ENCODE results near the gene GSK3B.

GSK3B gene

DNA sequence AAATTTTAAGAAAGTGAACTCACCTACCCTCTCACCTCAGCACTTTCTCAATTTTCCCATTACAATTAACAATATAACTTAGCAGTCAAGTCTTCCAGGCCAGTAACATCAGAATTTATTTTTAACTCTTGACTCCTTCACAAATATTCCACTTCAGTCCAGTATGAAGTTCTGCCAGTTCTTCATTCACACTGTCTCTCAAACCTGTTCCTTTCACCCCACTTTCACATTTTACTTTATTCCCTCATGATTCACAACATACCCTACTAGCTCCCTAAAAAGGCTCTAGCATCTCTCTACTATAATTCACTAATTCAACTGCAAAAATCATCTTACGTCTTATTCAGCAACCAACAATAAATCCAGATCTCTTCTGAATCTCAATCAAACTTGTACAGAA lies 3.8 kb downstream of the GSK3B start:
- Histone ChIP-seq H3K27me3 (ENCODE audit: insufficient read depth, low read depth, severe bottlenecking) (no peaks in the 10 kb centered on the region), H3K9me3 (ENCODE audit: severe bottlenecking) (no peaks in the 10 kb centered on the region), H3K4me3 (ENCODE audit: low read depth, low read length) (no peak overlapping the region), H3K27ac (no peak overlapping the region), H3K36me3 (peaks cover 3% of the 10 kb centered on the region)
- DNase-seq = no peak
- TF ChIP-seq, protein P1, sequence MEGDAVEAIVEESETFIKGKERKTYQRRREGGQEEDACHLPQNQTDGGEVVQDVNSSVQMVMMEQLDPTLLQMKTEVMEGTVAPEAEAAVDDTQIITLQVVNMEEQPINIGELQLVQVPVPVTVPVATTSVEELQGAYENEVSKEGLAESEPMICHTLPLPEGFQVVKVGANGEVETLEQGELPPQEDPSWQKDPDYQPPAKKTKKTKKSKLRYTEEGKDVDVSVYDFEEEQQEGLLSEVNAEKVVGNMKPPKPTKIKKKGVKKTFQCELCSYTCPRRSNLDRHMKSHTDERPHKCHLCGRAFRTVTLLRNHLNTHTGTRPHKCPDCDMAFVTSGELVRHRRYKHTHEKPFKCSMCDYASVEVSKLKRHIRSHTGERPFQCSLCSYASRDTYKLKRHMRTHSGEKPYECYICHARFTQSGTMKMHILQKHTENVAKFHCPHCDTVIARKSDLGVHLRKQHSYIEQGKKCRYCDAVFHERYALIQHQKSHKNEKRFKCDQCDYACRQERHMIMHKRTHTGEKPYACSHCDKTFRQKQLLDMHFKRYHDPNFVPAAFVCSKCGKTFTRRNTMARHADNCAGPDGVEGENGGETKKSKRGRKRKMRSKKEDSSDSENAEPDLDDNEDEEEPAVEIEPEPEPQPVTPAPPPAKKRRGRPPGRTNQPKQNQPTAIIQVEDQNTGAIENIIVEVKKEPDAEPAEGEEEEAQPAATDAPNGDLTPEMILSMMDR (IDR thresholded peaks at IDR 0.05; ENCODE audit: low read depth, low read length) = no peak

DNA sequence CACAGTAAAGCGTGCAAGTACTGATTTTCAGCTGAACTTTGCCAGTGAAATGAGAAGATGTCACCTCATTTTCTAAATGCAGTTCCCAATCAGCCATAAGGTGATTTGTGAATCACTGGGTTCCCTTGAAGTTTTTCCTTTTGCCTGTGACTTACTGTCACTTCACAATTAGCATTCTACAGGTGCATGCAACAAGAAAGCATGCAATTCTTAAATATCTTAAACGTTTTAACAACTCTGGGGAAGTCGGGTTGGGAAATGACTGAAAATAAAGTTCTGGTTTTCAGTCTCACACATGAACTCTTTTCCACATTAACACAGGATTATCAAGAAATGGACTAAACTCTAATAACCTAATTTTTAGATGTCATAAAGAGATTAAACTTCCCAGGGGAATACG lies 5.2 kb downstream of the GSK3B start:
- Histone ChIP-seq H3K36me3 (no peaks in the 10 kb centered on the region; the same call in none of the 2 replicates), H3K27ac (no peak overlapping the region), H3K4me3 (ENCODE audit: low read depth, low read length) (no peak overlapping the region), H3K9me3 (ENCODE audit: severe bottlenecking) (no peaks in the 10 kb centered on the region), H3K27me3 (ENCODE audit: insufficient read depth, low read depth, severe bottlenecking) (no peaks in the 10 kb centered on the region)
- no peak for DNase-seq
- TF ChIP-seq, protein P1 (IDR thresholded peaks at IDR 0.05; ENCODE audit: low read depth, low read length) = no peak

DNA sequence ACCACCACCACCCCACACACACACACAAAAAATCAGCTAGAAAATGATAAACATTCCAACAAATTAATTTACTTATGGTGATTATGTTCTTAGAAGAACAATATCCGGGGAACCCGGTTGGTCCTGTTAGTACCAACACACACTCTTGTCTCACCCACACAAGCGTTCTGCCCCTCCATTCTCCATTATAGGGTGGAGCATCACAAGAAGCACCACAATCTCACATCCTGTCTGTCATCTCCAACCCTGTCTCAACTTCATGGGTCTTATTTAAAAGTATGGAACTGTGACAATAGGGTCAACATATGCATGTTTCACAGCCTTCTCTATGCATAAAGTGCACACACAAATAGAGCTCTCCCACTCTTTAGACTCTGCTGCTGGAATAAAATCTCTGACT lies 5.6 kb downstream of the GSK3B start:
- no peak overlapping the region for H3K4me3 ChIP-seq (ENCODE audit: low read depth, low read length)
- H3K36me3 ChIP-seq = no peaks in the 10 kb centered on the region; the same call in none of the 2 replicates
- no peak for DNase-seq
- no peaks in the 10 kb centered on the region for H3K9me3 ChIP-seq (ENCODE audit: severe bottlenecking)
- H3K27ac ChIP-seq = no peak overlapping the region
- no peaks in the 10 kb centered on the region for H3K27me3 ChIP-seq (ENCODE audit: insufficient read depth, low read depth, severe bottlenecking)
- TF ChIP-seq, protein P1 (IDR thresholded peaks at IDR 0.05; ENCODE audit: low read depth, low read length) = no peak

DNA sequence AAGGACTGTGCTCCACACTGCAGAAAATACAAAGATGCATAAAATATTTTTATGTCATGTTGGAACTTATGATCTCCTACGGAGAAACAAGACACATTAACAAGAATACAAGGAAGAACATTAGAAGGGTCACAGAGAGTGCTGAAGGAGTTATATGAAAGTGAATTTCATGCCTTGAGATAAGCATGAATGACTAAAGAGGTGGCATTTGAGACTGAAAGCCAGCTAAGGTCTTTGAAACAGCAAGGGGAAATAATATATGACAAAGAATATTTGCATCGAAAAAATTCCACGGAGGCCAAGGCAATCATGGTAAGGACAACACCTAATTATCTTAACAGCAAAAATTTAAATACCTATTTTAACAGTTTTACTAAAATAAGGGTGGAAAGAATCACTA lies 12.5 kb downstream of the GSK3B start:
- H3K4me3 ChIP-seq (ENCODE audit: low read depth, low read length) = no peak overlapping the region
- no peaks in the 10 kb centered on the region for H3K27me3 ChIP-seq (ENCODE audit: insufficient read depth, low read depth, severe bottlenecking)
- H3K36me3 ChIP-seq = no peaks in the 10 kb centered on the region; the same call in none of the 2 replicates
- no peak for DNase-seq
- TF ChIP-seq, protein P1 (IDR thresholded peaks at IDR 0.05; ENCODE audit: low read depth, low read length) = no peak
- H3K9me3 ChIP-seq (ENCODE audit: severe bottlenecking) = no peaks in the 10 kb centered on the region
- H3K27ac ChIP-seq = no peak overlapping the region

DNA sequence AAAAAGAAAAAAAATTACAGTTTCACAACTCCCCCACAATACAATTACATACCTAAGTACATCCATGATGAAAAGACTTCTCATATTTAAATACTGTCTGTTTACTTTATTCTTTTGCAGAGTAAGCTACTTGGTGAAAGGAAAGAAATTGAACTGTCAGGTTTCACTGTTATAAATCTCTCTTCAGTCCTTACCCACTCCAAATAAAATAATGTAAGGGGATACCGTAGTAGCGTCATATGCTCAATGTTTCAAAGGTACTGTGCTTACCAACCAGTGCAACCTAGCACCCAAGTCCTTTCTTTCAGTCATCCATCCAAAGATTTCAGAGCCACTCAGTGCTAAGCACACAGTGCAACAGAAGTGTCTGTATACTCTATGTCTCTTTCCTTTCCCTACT lies 13.4 kb downstream of the GSK3B start:
- no peaks in the 10 kb centered on the region for H3K27me3 ChIP-seq (ENCODE audit: insufficient read depth, low read depth, severe bottlenecking)
- no peaks in the 10 kb centered on the region for H3K9me3 ChIP-seq (ENCODE audit: severe bottlenecking)
- TF ChIP-seq, protein P1 (IDR thresholded peaks at IDR 0.05; ENCODE audit: low read depth, low read length) = no peak
- no peaks in the 10 kb centered on the region; the same call in none of the 2 replicates for H3K36me3 ChIP-seq
- no peak overlapping the region for H3K27ac ChIP-seq
- no peak for DNase-seq
- H3K4me3 ChIP-seq (ENCODE audit: low read depth, low read length) = no peak overlapping the region

DNA sequence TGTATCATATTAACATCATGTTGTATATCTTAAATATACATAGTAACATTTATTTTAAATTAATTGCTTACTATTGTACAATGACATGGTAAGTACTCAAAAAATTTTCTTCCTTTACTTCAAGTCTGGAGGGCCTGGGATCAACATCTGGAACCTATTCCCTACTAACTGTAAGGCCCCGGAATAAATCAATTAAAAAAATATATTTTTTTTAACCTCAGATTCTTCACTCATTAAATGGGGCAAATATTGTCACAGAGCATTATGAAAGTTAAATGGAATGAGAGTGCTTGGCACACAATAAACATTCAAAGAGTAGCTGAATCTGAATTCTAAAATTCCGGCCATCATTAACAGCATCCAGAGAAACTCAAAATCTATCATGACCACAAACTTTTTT lies 16.5 kb downstream of the GSK3B start:
- H3K36me3 ChIP-seq = no peaks in the 10 kb centered on the region; the same call in 1 of the 2 replicates
- no peak for DNase-seq
- H3K27ac ChIP-seq = no peak overlapping the region
- no peaks in the 10 kb centered on the region for H3K27me3 ChIP-seq (ENCODE audit: insufficient read depth, low read depth, severe bottlenecking)
- no peaks in the 10 kb centered on the region for H3K9me3 ChIP-seq (ENCODE audit: severe bottlenecking)
- TF ChIP-seq, protein P1 (IDR thresholded peaks at IDR 0.05; ENCODE audit: low read depth, low read length) = no peak
- H3K4me3 ChIP-seq (ENCODE audit: low read depth, low read length) = no peak overlapping the region

Data from WERI-Rb-1 (cell line).